ENCODE measurements around the gene ZCCHC9.

DNA sequence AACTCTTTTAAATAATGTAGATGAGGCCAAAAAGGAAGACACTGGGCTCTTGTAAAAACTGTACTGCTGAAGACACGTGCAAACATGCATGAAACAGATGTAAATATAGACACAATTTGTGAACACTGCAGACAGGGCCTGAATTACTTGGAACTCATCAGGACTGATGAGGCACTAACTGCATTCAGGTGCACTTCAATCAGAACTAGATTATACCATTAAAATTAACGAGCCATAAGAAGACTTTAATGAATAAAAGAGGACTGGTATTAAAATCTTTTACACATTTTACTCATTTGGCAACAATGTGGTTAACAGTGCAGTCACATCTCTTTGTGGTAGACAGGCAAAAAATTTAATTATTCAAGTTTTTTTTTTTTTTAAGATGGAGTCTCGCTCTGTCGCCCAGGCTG is 13.4 kb upstream of the ZCCHC9 start:
- TF ChIP-seq, protein P1, sequence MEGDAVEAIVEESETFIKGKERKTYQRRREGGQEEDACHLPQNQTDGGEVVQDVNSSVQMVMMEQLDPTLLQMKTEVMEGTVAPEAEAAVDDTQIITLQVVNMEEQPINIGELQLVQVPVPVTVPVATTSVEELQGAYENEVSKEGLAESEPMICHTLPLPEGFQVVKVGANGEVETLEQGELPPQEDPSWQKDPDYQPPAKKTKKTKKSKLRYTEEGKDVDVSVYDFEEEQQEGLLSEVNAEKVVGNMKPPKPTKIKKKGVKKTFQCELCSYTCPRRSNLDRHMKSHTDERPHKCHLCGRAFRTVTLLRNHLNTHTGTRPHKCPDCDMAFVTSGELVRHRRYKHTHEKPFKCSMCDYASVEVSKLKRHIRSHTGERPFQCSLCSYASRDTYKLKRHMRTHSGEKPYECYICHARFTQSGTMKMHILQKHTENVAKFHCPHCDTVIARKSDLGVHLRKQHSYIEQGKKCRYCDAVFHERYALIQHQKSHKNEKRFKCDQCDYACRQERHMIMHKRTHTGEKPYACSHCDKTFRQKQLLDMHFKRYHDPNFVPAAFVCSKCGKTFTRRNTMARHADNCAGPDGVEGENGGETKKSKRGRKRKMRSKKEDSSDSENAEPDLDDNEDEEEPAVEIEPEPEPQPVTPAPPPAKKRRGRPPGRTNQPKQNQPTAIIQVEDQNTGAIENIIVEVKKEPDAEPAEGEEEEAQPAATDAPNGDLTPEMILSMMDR (IDR thresholded peaks at IDR 0.05): no peak
- TF ChIP-seq ZBTB33 (IDR thresholded peaks at IDR 0.05; ENCODE audit: borderline replicate concordance, low read depth): no peak
- no peak for TF ChIP-seq RFX5 (IDR thresholded peaks at IDR 0.05; ENCODE audit: low read length)
- no peak for TF ChIP-seq RAD21 (IDR thresholded peaks at IDR 0.05; ENCODE audit: low read length)
- TF ChIP-seq YY1 (IDR thresholded peaks at IDR 0.05; ENCODE audit: low read depth): no peak
- TF ChIP-seq REST (IDR thresholded peaks at IDR 0.05; ENCODE audit: low read depth, low read length): no peak
- TF ChIP-seq EZH2phosphoT487 (IDR thresholded peaks at IDR 0.05; ENCODE audit: borderline replicate concordance, low read depth): no peak
- TF ChIP-seq TAF1 (IDR thresholded peaks at IDR 0.05; ENCODE audit: borderline replicate concordance, low read depth, low read length): no peak
